Measurements from ENCODE around the gene CORO2A.

CORO2A gene

DNA sequence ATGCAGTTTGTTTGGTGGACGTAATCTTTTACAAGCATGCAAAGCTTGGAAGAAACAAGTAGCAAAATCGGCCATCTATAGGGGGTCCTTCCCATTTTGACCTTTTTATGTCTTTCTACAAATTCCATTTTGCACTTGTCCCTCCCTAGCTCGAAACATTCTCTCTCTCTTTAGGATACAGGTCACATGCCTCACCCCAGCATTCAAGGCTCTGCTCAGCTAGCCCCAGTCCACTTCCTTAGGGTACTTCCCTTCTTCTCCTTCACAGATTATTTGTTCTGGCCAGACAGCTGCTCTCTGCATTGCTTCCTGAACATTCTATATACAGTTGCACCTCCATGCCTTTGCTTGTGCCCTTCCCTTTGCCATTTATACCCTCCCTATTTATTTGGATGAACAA is 41.7 kb downstream of the CORO2A start:
- no peak overlapping the region for H3K4me3 ChIP-seq (ENCODE audit: low read depth, low read length)
- TF ChIP-seq CTCF (IDR thresholded peaks at IDR 0.05; ENCODE audit: borderline replicate concordance, insufficient read depth, low read depth, low read length) = no peak

GRCh38 chr9:98150164-98150563 is 42.3 kb downstream of the CORO2A start:
- TF ChIP-seq CTCF (IDR thresholded peaks at IDR 0.05; ENCODE audit: borderline replicate concordance, insufficient read depth, low read depth, low read length) = no peak
- H3K4me3 ChIP-seq (ENCODE audit: low read depth, low read length) = no peak overlapping the region

DNA sequence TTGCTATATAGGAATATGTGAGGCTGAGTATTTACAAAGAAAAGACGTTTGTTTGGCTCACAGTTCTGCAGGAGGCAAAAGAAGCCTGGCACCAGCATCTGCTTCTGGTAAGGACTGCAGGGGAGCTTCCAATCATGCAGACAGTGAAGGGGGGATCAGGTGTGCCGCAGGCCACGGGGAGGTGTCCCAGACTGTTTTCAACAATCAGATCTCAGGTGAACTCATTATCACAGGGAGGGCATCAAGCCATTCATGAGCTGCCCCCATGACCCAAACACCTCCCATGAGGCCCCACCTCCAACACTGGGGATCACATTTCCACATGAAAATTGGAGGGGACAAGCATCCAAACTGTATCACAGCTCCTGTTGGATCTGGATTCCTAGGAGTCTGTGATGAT is 43.0 kb downstream of the CORO2A start:
- H3K4me3 ChIP-seq (ENCODE audit: low read depth, low read length) = no peak overlapping the region
- no peak for TF ChIP-seq CTCF (IDR thresholded peaks at IDR 0.05; ENCODE audit: borderline replicate concordance, insufficient read depth, low read depth, low read length)

- no peak overlapping the region for H3K4me3 ChIP-seq (ENCODE audit: low read depth, low read length)
- TF ChIP-seq CTCF (IDR thresholded peaks at IDR 0.05; ENCODE audit: borderline replicate concordance, insufficient read depth, low read depth, low read length) = no peak
Measured at GRCh38 chr9:98148486-98148885, 44.0 kb downstream of the CORO2A start.

- H3K4me3 ChIP-seq (ENCODE audit: low read depth, low read length) = no peak overlapping the region
- no peak for TF ChIP-seq CTCF (IDR thresholded peaks at IDR 0.05; ENCODE audit: borderline replicate concordance, insufficient read depth, low read depth, low read length)
Measured at GRCh38 chr9:98147582-98147981, 44.9 kb downstream of the CORO2A start.

GRCh38 chr9:98146101-98146991 is 46.1 kb downstream of the CORO2A start:
- no peak overlapping the region for H3K4me3 ChIP-seq (ENCODE audit: low read depth, low read length)

More at GRCh38 chr9:98146101-98146991, 46.1 kb downstream of the CORO2A start:
- TF ChIP-seq CTCF (IDR thresholded peaks at IDR 0.05; ENCODE audit: borderline replicate concordance, insufficient read depth, low read depth, low read length) = no peak

Measured in GM12875 (cell line).